ENCODE data around the gene TSHZ2.

Gene TSHZ2

GRCh38 chr20:53287357-53288042 lies 315.3 kb downstream of the TSHZ2 start:
- no peak for DNase-seq

- no peak for DNase-seq
Observed at GRCh38 chr20:53291548-53291947, 319.4 kb downstream of the TSHZ2 start.

- no peak for DNase-seq
Observed at GRCh38 chr20:53292347-53292746, 320.2 kb downstream of the TSHZ2 start.

GRCh38 chr20:53294804-53295203 lies 322.6 kb downstream of the TSHZ2 start:
- no peak for DNase-seq

GRCh38 chr20:53296025-53296424 lies 323.9 kb downstream of the TSHZ2 start:
- no peak for DNase-seq

GRCh38 chr20:53296451-53297153 lies 324.4 kb downstream of the TSHZ2 start:
- DNase-seq, result no peak

- DNase-seq, result no peak
Observed at GRCh38 chr20:53297154-53297529, 325.0 kb downstream of the TSHZ2 start.

GRCh38 chr20:53298260-53298659 lies 326.1 kb downstream of the TSHZ2 start:
- no peak for DNase-seq

- DNase-seq, result no peak
Observed at GRCh38 chr20:53298911-53299310, 326.8 kb downstream of the TSHZ2 start.

- DNase-seq, result no peak
Observed at GRCh38 chr20:53299831-53300230, 327.7 kb downstream of the TSHZ2 start.

- DNase-seq, result no peak
Observed at GRCh38 chr20:53301869-53302268, 329.7 kb downstream of the TSHZ2 start.

- DNase-seq, result no peak
Observed at GRCh38 chr20:53302695-53303412, 330.7 kb downstream of the TSHZ2 start.

GRCh38 chr20:53303413-53303760 lies 331.2 kb downstream of the TSHZ2 start:
- DNase-seq, result no peak

- DNase-seq, result no peak
Observed at GRCh38 chr20:53304146-53304545, 332.0 kb downstream of the TSHZ2 start.

- no peak for DNase-seq
Observed at GRCh38 chr20:53306192-53306805, 334.1 kb downstream of the TSHZ2 start.

- DNase-seq, result no peak
Observed at GRCh38 chr20:53307964-53308597, 335.9 kb downstream of the TSHZ2 start.

- no peak for DNase-seq
Observed at GRCh38 chr20:53309515-53309914, 337.4 kb downstream of the TSHZ2 start.

- no peak for DNase-seq
Observed at GRCh38 chr20:53312957-53313356, 340.8 kb downstream of the TSHZ2 start.

- DNase-seq, result no peak
Observed at GRCh38 chr20:53316206-53316937, 344.2 kb downstream of the TSHZ2 start.

- no peak for DNase-seq
Observed at GRCh38 chr20:53319200-53319599, 347.0 kb downstream of the TSHZ2 start.

GRCh38 chr20:53319716-53320115 lies 347.6 kb downstream of the TSHZ2 start:
- DNase-seq, result no peak

- DNase-seq, result no peak
Observed at GRCh38 chr20:53320701-53321100, 348.5 kb downstream of the TSHZ2 start.

All from T-helper 2 cell (primary cell).